Glomerular endothelial cell (primary cell): Measurements from ENCODE around the gene CAMSAP1. TPM values are rescaled to one million over a fixed set of nuclear protein-coding genes. Genes with fewer than 3 reads are reported as not detected.

Experiments
- DNase-seq: peaks from one replicate; pipeline ENCODE4 v3.0.0-alpha.2; 2011; ENCODE audit warnings: low read depth, low spot score; ENCODE audit errors: extremely low read depth
- total RNA-seq: library from RNA; depleted of rRNA; stranded (reverse); fragments of >200 nt; gene quantifications from 2 replicates; pipeline ENCODE4 v1.2.3, GENCODE V29; 2015

Gene CAMSAP1
- total RNA-seq, 1 donor from 2014 or later, result 37.7 TPM

- no peak for DNase-seq
These were observed 110.4 kb downstream of the CAMSAP1 start for GRCh38 chr9:135796784-135797485.

- DNase-seq, result no peak
These were observed 112.0 kb downstream of the CAMSAP1 start for GRCh38 chr9:135795391-135795790.

- DNase-seq, result no peak
These were observed 112.9 kb downstream of the CAMSAP1 start for GRCh38 chr9:135794361-135794885.

GRCh38 chr9:135794057-135794335 is 113.3 kb downstream of the CAMSAP1 start:
- DNase-seq, result no peak

GRCh38 chr9:135793221-135794056 is 113.9 kb downstream of the CAMSAP1 start:
- no peak for DNase-seq

- DNase-seq, result no peak
These were observed 114.8 kb downstream of the CAMSAP1 start for GRCh38 chr9:135792268-135793128.

- no peak for DNase-seq
These were observed 115.7 kb downstream of the CAMSAP1 start for GRCh38 chr9:135791431-135792267.

GRCh38 chr9:135790850-135791249 is 116.5 kb downstream of the CAMSAP1 start:
- DNase-seq, result no peak

GRCh38 chr9:135790356-135790755 is 117.0 kb downstream of the CAMSAP1 start:
- DNase-seq, result no peak

- DNase-seq, result no peak
These were observed 117.5 kb downstream of the CAMSAP1 start for GRCh38 chr9:135789838-135790291.

GRCh38 chr9:135788576-135789300 is 118.6 kb downstream of the CAMSAP1 start:
- no peak for DNase-seq

GRCh38 chr9:135787776-135788575 is 119.4 kb downstream of the CAMSAP1 start:
- no peak for DNase-seq

GRCh38 chr9:135787317-135787716 is 120.0 kb downstream of the CAMSAP1 start:
- no peak for DNase-seq

GRCh38 chr9:135786146-135786690 is 121.1 kb downstream of the CAMSAP1 start:
- DNase-seq, result no peak

GRCh38 chr9:135785013-135785575 is 122.3 kb downstream of the CAMSAP1 start:
- no peak for DNase-seq

GRCh38 chr9:135783540-135784245 is 123.7 kb downstream of the CAMSAP1 start:
- DNase-seq, result no peak

- no peak for DNase-seq
These were observed 124.4 kb downstream of the CAMSAP1 start for GRCh38 chr9:135782946-135783345.
